Measurements from ENCODE around the gene KCNQ1.
A peak's percentile ranks its signal among the peaks of the same experiment; 100 is the strongest.

Gene KCNQ1

DNA sequence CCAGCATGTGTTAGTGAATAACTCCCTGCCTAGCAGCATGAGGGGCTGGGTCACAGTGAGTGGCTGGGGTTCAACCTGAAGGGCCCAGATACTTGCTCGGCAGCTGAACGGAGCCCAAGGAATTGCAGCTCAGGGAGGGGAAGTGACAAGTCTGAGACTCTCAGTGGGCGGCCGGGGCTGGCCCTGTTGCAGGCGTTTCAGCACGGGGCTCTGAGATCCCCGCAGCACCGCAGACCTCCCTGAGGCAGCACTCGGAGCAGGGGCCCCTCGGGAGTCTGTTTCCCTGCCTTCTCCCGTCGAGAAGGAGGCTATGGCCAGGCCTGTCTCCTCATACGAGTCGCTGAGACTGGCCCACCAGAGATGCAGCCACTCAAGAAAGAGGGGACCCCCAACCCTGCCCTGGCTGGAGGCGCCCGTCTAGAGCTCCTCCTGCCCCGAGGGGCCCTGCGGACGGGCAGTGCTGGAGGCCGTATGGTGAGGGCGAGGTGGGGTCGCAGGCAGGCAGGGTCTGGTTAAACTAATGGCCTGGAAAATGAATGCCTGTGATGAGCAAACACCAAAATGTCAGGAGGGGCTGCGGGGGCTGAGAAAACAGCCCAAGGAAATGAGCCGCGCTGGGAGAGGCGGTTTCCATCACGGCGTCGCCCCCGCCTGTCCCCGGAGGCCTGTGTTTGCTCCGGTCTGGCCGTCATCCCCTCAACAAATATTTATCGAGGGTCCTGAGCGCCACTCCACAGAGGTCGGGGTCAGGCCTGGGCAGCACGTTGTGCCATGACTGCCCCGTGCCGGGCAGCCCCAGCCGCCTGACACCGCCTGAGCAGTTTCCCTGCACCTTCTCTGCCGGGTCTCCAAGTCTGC lies 35.0 kb upstream of the KCNQ1 start:
- no peak for DNase-seq (ENCODE audit: low read depth)

DNA sequence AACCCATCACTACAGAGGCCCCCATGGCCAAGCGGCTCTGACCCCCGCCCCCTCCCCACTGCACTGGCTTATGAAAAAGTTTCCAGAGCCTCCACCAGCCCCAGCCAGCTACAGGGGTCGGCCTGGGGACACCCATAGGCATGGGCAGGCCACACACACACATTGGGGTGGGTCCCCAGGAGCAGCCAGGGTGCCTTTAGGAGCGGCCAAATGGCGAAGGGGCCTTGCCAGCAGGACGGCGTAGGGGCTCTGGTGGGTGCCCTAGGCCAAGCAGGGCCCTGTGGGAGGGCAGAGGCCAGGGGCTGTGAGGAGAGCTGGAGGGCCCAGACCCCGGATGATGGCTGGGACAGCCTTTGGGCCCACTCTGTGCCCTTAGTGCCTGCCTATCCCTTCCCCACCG lies 34.2 kb upstream of the KCNQ1 start:
- DNase-seq (ENCODE audit: low read depth): no peak

DNA sequence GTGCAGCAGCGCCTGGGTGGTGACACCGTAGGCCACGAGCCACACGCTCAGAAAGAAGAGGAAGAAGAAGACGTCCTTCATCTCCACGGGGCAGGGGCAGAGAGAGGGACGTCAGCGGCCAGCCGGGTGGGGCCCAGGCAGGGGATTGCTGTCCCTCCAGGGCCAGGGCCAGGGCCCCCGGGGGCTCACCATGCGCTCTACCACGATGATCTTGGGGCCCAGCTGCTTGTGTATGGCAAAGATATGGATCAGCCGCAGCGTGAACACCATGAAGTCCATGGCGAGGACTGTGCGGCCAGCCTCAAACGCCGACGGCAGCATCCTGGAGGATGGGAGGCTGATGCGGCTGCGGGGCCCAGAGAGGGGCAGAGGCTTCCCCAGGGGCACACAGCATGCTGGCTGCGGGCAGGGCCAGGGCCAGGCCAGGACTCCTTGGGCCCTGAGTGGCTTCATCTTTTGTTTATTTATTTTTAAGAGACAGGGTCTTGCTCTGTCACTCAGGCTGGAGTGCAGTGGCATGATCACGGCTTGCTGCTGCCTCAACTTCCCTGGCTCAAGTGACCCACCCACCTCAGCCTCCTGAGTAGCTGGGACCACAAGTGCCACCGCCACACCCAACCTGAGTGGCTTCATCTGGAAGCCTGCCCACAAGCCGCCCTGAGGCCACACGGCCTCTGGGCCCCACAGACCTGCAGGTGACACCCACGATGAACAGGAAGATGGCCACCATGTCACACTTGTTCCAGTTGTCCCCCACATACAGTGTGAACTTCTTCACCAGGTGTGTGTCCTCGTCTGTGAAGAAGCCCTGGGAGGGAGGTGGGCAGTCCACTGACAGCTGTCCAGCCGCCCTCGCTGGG lies 33.1 kb upstream of the KCNQ1 start:
- DNase-seq (ENCODE audit: low read depth): no peak

DNA sequence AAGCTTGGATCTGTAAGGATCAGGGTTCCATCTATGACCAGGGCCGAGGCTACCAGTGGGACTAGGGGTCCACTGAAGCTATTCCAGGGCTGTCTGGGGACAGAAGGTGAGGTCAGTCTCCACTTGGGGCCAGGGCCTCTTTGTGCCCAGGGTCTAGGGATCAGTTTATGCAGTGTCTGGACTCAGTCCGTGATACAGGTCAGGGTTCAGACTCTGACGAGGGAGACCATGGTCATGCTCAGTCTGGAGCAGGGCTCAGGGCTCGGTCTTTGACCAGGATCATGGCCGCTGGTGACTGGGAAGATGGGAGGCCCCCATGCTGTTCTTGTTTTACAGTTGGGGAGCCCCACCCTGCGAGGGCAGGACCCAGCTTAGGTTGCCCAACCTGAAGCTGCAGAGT lies 32.5 kb upstream of the KCNQ1 start:
- DNase-seq (ENCODE audit: low read depth): no peak

DNA sequence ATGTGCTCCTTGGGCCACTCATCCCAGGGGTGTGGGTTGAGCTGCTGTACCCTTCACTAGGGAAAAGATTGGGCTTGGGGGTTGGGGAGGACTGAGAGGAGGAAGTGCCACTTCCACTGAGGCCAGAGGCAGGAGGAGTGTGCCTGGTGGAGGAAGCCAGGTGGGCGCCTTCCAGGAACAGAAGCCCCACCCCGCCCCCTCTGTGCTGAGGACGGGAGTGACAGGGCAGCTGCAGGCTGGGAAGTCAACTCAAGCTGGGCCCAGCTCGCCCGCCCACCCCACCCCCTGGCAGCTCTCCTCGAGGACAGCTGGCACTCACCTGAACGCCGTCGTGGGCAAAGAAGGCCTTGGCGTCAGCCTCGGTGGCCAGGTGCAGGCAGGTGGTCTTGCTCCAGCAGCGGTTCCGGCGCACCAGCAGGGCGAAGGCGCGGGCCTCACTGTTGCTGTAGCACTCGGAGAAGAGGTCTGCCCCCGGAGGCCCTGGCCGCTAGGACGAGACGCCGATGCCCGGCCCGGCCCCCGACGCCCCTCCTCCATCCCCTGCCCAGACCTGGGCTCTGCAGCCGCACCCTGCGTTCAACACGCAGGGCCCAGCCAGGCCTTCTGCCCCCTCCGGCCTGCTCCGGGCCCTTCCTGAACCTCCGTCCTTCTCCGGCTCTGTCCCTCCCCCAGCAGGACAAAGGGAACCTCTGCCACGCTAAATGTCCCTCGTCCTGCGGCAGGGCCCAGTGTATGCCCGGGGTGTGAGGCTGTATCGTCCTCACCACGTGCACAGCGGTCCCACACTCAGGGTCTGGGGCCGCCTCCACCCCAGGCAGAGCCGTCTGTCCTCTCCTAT lies 30.8 kb upstream of the KCNQ1 start:
- no peak for DNase-seq (ENCODE audit: low read depth)

DNA sequence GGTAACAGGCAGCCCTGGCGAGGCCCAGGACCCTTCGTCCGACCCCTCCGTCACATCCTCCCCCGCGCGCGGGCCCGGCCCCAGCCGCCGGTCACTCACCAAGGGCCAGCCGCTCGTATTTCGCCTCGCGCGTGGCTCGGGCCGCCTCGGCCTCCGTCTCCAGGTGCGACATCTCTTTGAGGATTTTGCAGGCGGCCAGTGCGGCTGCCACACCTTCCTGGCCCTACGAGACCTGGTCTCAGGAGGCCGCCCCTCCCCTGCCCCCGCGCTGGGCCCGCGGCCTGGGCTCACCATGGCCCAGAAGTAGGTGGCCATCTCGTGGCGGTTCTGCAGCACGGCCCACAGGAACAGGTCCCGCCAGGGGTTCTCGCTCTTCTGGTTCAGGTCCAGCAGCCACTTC lies 30.2 kb upstream of the KCNQ1 start:
- no peak for DNase-seq (ENCODE audit: low read depth)

DNA sequence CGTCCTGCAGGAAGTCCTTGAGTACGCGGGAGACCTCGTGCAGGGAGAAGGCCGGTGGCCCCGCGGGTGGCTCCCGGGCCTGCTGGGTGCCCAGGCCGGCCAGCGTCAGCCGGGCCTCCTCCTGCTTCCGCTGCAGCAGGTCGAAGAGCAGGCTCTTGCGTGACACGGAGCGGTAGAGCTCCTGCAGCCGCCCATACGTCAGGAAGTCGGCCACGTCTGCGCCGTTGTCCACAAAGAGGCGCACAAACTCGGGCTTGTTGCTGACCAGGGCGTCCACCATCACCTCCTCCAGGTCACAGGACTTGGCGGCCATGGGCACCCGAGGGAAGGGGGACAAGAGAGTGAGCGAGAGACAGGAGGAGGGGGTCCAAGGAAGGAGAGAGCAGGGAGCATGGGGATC lies 29.6 kb upstream of the KCNQ1 start:
- no peak for DNase-seq (ENCODE audit: low read depth)

DNA sequence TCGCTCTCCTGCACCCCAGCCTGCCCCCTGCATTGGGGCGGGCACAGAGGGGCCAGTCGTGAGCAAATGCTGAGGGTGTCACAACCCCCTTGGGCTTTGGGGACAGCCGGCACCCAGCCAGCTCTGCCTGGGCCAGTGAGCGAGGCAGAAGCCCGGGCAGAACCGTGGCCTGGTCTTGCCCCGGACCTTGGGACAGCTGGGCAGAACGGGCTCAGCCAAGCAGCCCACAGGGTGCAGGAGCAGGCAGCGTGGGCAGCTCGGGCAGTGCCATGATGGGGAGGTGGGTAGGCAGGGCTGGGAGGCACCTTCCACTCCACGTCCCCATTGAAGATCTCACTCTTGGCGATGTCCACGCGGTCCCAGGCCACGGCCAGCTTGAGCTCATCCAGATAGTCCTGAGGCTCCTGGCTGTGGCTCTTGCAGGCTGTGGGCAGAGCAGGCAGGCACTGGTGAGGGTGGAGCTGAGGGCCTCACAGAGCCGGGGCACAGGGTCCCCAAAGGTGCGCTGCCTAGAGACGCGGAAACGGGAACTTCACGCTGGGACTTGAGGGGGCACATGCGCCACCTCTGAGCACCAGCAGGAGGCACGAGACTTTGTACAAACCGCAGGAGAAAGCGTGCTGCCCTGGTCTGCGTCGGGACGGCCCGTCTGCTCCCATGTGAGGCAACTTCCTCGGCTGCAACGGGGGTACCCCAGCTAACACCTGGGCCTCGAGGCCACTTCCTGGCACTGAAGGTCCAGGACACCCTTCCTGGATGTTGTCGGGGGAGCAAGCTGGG lies 29.0 kb upstream of the KCNQ1 start:
- no peak for DNase-seq (ENCODE audit: low read depth)

DNA sequence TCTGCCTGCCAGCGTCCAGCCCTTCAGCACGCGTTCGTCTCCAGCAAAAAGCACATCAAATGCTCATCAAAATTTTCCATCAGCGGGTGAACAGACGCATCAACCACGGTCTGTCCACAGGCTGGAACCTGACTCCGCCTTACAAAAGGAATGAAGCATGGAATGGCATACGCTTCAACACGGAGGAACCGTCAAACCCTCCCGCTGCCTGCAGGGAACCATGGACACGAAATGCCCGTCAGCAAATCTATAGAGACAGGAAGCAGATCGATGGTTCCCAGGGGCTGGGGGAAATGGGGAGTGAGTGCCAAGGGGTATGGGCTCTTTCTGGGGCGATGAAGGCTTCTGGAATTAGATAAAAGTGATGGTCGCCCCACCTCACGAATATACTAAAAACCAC lies 28.0 kb upstream of the KCNQ1 start:
- DNase-seq (ENCODE audit: low read depth): no peak

DNA sequence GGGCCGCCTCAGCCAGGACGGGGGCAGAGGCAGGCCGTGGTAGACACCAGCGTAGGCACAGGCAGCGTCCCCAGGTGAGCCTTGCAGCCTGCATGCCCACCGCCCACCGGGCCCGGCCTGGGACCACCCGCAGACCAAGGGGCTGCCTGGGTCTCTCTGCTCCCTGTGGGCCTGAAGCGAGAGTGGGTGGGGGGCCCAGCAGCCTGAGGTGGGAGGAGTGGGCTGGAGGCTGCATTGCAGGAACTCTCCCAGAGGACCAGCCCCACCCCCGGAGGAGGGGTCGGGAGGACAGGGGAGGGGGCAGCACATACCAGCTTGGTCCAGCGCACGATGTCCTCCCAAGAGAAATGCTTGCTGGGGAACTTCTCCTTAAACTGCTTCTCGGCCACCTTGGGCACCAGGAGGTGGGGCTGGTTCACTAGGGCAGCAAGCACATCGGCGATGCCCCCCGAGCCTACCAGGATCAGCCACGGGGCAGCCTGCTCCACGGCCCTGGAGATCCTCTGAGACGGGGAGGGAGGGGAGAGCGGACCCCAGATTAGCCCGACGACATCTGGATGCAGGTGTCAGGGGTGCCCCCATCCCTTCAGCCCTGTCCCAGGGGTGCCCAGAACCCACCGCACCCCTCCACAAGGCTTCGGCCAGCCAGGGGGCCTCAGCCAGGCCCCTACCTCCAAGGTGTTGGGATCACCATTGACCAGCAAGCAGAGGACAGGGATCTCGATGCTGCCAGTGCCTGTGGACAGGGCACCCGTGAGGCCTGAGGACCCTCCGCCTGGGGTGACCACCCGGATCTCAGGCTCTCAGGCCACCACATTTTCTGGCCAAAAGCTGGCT lies 26.7 kb upstream of the KCNQ1 start:
- DNase-seq (ENCODE audit: low read depth): no peak

DNA sequence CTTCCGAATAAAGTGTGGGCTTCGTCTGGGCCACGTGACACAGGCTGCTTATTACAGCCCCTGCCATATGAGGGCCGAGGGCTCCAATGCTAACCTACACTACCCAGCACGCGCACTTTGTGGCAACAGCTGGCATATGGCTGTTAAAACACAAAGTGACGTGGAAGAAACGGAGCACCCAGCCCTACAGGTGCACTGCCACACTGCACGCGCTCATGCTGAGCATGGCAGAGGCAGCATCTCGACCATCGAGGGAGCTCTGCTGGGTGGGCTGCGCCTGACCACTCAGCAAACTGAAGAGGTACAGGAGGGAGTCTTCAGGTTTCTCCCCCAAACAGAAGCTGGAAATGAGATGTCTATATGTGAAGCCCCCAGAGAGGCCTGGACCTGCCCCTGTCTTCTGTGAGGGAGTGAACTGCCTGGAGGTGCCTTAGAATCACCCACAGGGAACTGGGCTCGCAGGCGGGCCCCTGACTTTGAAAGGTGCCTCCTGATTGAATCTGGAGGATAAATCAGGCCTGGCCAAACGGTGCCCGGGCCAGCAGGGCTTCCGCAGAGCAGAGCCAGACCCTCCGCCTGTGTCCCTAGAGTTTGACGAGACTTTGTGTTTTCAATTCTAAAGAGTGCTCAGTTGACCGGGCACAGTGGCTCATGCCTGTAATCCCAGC lies 26.0 kb upstream of the KCNQ1 start:
- DNase-seq (ENCODE audit: low read depth): no peak

DNA sequence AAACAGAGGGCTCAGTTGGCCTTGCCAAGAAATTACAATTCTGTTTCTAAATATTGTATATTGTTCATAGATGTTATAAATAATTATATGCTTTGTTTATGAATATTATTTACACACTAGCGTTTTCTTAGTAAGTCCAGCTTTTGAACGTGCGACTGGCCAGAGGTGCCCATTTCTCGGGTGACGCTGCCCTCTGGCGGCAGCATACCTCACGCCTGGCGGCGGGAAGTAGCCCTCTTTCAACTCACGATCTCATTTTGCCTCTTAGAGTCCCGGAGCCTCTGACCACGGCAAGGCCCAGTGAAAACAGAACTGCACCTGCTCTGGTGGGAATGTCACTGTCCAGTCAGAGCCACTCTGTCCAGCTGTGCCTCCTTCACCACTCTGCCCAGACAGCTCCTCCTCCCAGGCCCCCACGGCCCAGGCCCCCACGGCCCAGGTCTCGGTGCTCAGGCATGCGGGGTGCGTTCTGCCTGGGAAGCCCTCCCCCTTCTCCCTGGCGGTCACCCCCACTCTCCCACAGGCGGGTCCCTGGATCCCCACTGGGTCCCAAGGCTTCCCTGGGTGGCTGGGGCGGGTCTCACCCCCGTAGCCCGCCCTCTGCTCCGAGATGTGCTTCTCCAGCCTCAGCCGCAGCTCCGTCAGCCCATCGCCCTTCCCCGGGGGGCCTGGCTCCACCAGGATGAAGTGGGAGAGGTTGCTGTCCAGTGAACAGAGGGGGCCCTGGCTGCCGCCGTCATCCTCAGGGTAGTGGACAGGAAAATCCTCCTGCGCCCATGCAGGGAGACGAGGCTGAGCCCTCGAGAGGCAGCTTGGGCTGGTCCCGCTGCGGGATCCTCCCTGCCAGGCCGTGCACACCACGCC lies 24.9 kb upstream of the KCNQ1 start:
- peak; percentile 36 for DNase-seq (ENCODE audit: low read depth)

DNA sequence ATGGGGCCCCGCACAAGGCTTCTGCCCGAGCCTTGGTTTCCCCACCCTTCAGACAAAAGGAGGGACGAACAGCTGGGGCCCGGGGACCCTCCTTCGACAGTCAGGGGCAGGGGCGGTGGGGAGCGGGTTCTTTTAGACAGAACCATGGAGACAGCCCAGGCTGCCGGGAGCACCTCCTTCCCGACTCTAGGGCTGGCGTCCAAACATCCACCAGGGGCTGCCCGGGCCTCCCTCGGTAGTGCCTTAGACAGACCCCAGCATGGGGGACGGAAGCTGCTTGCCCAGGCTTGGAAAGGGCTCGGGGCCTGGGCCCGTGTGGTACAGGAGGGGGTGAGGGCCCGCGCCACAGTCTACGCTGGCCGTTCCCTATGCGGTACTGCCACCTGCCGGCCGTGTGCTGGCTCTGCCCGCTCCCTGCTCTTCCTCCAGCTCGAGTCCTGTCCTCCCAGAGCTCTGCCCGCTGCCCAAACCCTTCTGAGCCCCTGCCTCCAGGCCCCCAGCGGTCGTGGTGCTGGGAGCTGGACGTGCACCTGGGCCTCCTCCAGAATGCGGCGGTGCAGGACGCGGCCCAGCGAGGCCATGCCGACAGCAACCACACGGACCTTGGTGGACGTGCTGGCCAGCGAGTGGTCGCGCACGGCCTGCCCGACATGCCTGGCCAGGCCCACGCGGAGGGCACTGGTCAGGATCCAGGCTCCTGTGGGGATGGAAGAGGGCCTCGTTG lies 24.1 kb upstream of the KCNQ1 start:
- peak; percentile 63 for DNase-seq (ENCODE audit: low read depth)

DNA sequence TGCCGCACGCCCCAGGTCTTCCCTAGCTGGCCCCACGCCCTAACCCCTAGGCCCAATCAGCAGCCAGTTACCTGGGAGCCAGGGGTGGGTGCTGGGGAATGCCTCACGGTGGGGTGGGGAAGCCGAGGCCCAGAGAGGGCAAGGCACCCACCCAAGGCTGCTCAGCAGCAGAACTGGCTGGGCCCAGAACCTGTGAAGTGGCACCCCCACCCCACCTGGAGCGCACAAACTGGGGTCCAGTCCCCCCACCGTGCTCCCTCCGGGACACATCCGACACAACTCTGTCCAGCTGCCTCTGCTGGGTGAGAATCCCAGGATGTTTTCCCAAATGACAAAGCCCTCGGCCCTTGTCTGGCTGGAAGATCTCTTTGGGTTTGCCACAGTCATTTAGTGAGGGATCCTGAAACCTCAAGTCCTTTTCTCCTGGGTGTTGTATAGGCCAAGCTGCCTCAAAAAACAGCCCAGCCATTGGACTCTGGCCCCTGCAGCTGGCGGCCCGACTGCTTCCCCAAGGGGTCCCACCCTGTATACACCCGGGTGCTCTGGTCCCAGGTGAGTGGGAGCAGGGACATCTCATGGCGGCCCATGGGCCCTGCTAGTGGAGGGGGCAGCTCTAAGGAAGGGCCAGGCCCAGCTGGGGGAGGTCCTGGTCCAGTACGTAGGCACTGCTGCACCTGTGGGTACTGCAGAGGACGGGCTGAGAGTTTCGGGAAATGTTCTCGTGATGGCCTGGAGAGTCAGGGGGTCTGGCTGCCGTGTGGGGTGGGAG lies 23.4 kb upstream of the KCNQ1 start:
- DNase-seq (ENCODE audit: low read depth): no peak

DNA sequence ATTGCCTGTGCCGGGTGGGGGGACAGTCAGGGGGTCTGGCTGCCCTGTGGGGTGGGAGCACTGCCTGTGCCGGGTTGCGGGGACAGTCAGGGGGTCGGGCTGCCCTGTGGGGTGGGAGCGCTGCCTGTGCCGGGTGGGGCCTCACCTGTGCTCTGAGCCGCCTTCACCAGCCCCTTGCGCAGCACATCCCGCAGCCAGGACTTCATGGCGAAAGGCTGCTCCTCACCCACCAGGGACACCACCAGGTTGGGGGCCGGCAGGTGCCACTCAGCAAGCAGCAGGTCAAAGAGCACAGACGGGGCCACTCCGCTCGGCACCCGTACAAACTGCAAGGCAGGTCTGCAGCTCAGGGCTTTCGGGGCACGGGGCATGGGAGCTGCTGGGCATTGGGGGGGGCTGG lies 22.8 kb upstream of the KCNQ1 start:
- DNase-seq (ENCODE audit: low read depth): no peak

DNA sequence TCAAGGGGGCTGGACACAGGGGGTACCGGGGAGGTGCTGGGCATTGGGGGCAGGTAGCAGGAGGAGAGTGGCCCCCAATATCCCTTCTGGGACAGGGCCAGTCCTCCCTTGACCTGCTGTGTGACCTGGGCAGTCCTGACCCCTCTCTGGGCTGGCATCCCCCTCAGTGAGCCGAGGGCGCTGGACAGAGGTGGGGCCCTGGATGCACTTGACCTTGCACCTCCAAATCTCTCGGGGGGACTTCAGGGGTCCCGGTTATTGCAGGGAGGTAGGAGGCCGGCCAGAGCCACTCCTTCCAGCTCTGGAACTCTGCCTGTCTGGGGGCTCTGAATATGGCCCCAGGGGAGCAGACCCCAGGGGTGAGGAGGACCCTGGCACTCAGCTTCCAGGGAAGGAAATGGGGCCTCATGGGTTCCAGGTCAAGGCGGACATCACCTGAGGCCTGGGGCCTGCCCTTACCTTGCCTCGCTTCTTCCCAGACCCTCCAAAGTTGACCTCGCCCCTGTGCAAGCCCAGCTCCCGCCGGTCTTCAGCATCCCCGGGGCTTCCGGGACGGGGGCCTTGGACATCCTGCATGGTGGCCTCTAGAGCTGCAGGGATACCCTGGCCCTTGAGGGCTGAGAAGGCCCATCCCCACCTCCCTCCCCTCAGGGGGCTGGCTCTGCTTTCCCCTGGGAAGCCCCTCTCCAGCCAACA lies 22.2 kb upstream of the KCNQ1 start:
- no peak for DNase-seq (ENCODE audit: low read depth)
